Liver (tissue), 9 donors: ENCODE measurements around the gene MARCHF6. TPM values are rescaled to one million over a fixed set of nuclear protein-coding genes. Genes with fewer than 3 reads are reported as not detected.

Source experiments
- DNase-seq: peaks from one replicate; pipeline ENCODE4 v3.0.0-alpha.2; 2017; ENCODE audit warnings: low spot score
- H3K27ac ChIP-seq, 2 donors: one replicate each; pipeline ENCODE4 v1.7.0; 2013; ENCODE audit warnings: inconsistent platforms in 2 of 2, low read length in 2 of 2, control low read depth in 1 of 2, low read depth in 1 of 2, mild to moderate bottlenecking in 1 of 2
- H3K27me3 ChIP-seq, 4 donors: one replicate each; pipeline versions ENCODE4 v1.6.1 to v1.7.0; 2013; ENCODE audit warnings: low read length in 3 of 4, inconsistent platforms in 1 of 4, mild to moderate bottlenecking in 1 of 4, moderate library complexity in 1 of 4; ENCODE audit not compliant: control insufficient read depth in 4 of 4, insufficient read depth in 4 of 4
- H3K36me3 ChIP-seq, 4 donors: one replicate each; pipeline versions ENCODE4 v1.6.1 to v1.7.0; 2013; ENCODE audit warnings: low read length in 3 of 4, mild to moderate bottlenecking in 3 of 4, low read depth in 1 of 4, moderate library complexity in 1 of 4; ENCODE audit not compliant: control insufficient read depth in 4 of 4, insufficient read depth in 3 of 4
- H3K4me1 ChIP-seq, 4 donors: one replicate each; pipeline versions ENCODE4 v1.6.1 to v1.7.0; 2013; ENCODE audit warnings: low read length in 3 of 4, mild to moderate bottlenecking in 3 of 4, moderate library complexity in 1 of 4; ENCODE audit not compliant: control insufficient read depth in 4 of 4, insufficient read depth in 4 of 4
- H3K4me3 ChIP-seq, 3 donors: one replicate each; pipeline versions ENCODE4 v1.6.1 to v1.7.0; 2013; ENCODE audit warnings: low read length in 3 of 3, control low read depth in 1 of 3, low read depth in 1 of 3, mild to moderate bottlenecking in 1 of 3
- H3K9ac ChIP-seq, 2 donors: one replicate each; pipeline ENCODE4 v1.7.0; 2013; ENCODE audit warnings: low read length in 2 of 2, mild to moderate bottlenecking in 2 of 2, moderate library complexity in 2 of 2, control low read depth in 1 of 2, low read depth in 1 of 2
- H3K9me3 ChIP-seq, 4 donors: one replicate each; pipeline versions ENCODE4 v1.6.1 to v1.7.0; 2013; ENCODE audit warnings: low read length in 3 of 4; ENCODE audit not compliant: control insufficient read depth in 4 of 4
- ATF3 ChIP-seq: IDR thresholded peaks from 2 replicates; pipeline ENCODE4 v1.6.1; 2016; ENCODE audit warnings: antibody characterized with exemption
- EGR1 ChIP-seq, 2 donors: IDR thresholded peaks; 2 replicates each; pipeline ENCODE4 v1.6.1; 2016 to 2018; ENCODE audit warnings: antibody characterized with exemption in 2 of 2, low read depth in 2 of 2
- FOXA2 ChIP-seq: IDR thresholded peaks from 2 replicates; pipeline ENCODE4 v1.6.1; 2016; ENCODE audit warnings: antibody characterized with exemption
- HNF4A ChIP-seq, 2 donors: conservative IDR thresholded peaks; 2 replicates each; pipeline ENCODE4 v1.6.1; 2016; ENCODE audit warnings: antibody characterized with exemption in 2 of 2, mild to moderate bottlenecking in 2 of 2
- HNF4G ChIP-seq: IDR thresholded peaks from 2 replicates; pipeline ENCODE4 v1.6.1; 2016; ENCODE audit warnings: antibody characterized with exemption
- JUND ChIP-seq, 2 donors: IDR thresholded peaks; 2 replicates each; pipeline ENCODE4 v1.6.1; 2016; ENCODE audit warnings: antibody characterized with exemption in 2 of 2
- MAX ChIP-seq: IDR thresholded peaks from 2 replicates; pipeline ENCODE4 v1.6.1; 2016; ENCODE audit warnings: antibody characterized with exemption
- NR2F2 ChIP-seq: IDR thresholded peaks from 2 replicates; pipeline ENCODE4 v1.6.1; 2016; ENCODE audit warnings: antibody characterized with exemption
- RAD21 ChIP-seq, 2 donors: IDR thresholded peaks; 2 replicates each; pipeline ENCODE4 v1.6.1; 2016; ENCODE audit warnings: antibody characterized with exemption in 2 of 2, mild to moderate bottlenecking in 2 of 2
- REST ChIP-seq: IDR thresholded peaks from 2 replicates; pipeline ENCODE4 v1.6.1; 2016; ENCODE audit warnings: antibody characterized with exemption, mild to moderate bottlenecking
- RXRA ChIP-seq, 2 donors: IDR thresholded peaks; 2 replicates each; pipeline ENCODE4 v1.6.1; 2017 to 2018; ENCODE audit warnings: antibody characterized with exemption in 2 of 2, mild to moderate bottlenecking in 1 of 2
- SP1 ChIP-seq: IDR thresholded peaks from 2 replicates; pipeline ENCODE4 v1.6.1; 2018; ENCODE audit warnings: antibody characterized with exemption, mild to moderate bottlenecking
- TAF1 ChIP-seq: conservative IDR thresholded peaks from 2 replicates; pipeline ENCODE4 v1.6.1; 2016; ENCODE audit warnings: antibody characterized with exemption, mild to moderate bottlenecking
- YY1 ChIP-seq: IDR thresholded peaks from 2 replicates; pipeline ENCODE4 v1.6.1; 2016; ENCODE audit warnings: antibody characterized with exemption, mild to moderate bottlenecking
- ZBTB33 ChIP-seq: IDR thresholded peaks from 2 replicates; pipeline ENCODE4 v1.6.1; 2016; ENCODE audit warnings: antibody characterized with exemption
- WGBS: extraction: QIAGEN DNeasy Blood & Tissue Kit; methylation state at CpG from one replicate; pipeline ENCODE4 v1.1.7; 2013; 5-methylcytosine and 5-hydroxymethylcytosine counted together
- polyA plus RNA-seq, 2 donors: library from polyadenylated mRNA; stranded (reverse) in 1 of 2; unstranded in 1 of 2; fragments of 200-250 nt in 1 of 2; fragments of >200 nt in 1 of 2; fragmentation: Nextera tagmentation in 1 of 2; extraction: Ambion mirVana in 1 of 2; gene quantifications; one replicate each; pipeline versions ENCODE4 v1.2.1 to v1.2.3, GENCODE V29; 2013 to 2015
- total RNA-seq, 2 donors: library from RNA; depleted of rRNA; stranded (reverse); fragments of >200 nt; gene quantifications; one replicate each; pipeline ENCODE4 v1.2.3, GENCODE V29; 2014
- donor health status: healthy.
- donor health status: healthy.
- donor health status: healthy.
- donor health status: healthy.
- donor health status: healthy.

The MARCHF6 gene
- total and polyA plus RNA-seq, 4 donors = 20.6 to 77.7 (median 62.4) TPM

GRCh38 chr5:10306114-10306513 is 47.4 kb upstream of the MARCHF6 start:
- no peaks in the 10 kb centered on the region for H3K9me3 ChIP-seq
- DNase-seq = no peak
- peaks cover 4 to 58% (median 44%) of the 10 kb centered on the region in 4 donors for H3K4me1 ChIP-seq
- TF ChIP-seq JUND (IDR thresholded peaks at IDR 0.05) = no peak
- TF ChIP-seq ATF3 = no peak
- TF ChIP-seq MAX = no peak
- no peak for TF ChIP-seq RXRA (IDR thresholded peaks at IDR 0.05)
- TF ChIP-seq REST = no peak
- TF ChIP-seq SP1 = no peak
- no peak for TF ChIP-seq HNF4A (conservative IDR thresholded peaks at IDR 0.05)
- TF ChIP-seq TAF1 = no peak
- no peak for TF ChIP-seq HNF4G
- peak overlapping the region; percentile 56 to 70 for H3K9ac ChIP-seq
- H3K36me3 ChIP-seq = no peaks in the 10 kb centered on the region
- H3K27me3 ChIP-seq = no peaks in the 10 kb centered on the region
- WGBS = 31% methylated on average over 5 of the region's 5 CpGs
- H3K4me3 ChIP-seq = peak overlapping the region in 2 of 3 donors; percentile 57 to 79
- peak overlapping the region; percentile 69 to 90 for H3K27ac ChIP-seq

GRCh38 chr5:10306806-10307205 is 46.7 kb upstream of the MARCHF6 start:
- Histone ChIP-seq H3K4me1 (peaks cover 4 to 59% (median 45%) of the 10 kb centered on the region in 4 donors), H3K27ac (peak overlapping the region; percentile 69 to 90), H3K27me3 (no peaks in the 10 kb centered on the region), H3K36me3 (no peaks in the 10 kb centered on the region), H3K9ac (peak overlapping the region; percentile 69 to 70), H3K9me3 (no peaks in the 10 kb centered on the region), H3K4me3 (peak overlapping the region; percentile 57 to 79 (median 78))
- no peak for DNase-seq
- 27% methylated on average over 8 of the region's 8 CpGs for WGBS
- TF ChIP-seq FOXA2 (no peak), EGR1 (IDR thresholded peaks at IDR 0.05; ENCODE audit: low read depth in 2 of 2) (no peak), HNF4A (conservative IDR thresholded peaks at IDR 0.05) (no peak), NR2F2 (no peak), YY1 (peak; percentile 9), RAD21 (IDR thresholded peaks at IDR 0.05) (no peak), ZBTB33 (no peak), HNF4G (no peak)
